HEK293 (cell line): ENCODE results near the gene DAPK2.

Experiments
- CTCF ChIP-seq: fragments of 450-650 bp; formaldehyde crosslinking; IDR thresholded peaks from 2 replicates; pipeline ENCODE4 v1.5.1; 2016; ENCODE audit warnings: missing biosample characterization, missing genetic modification characterization
- PATZ1 ChIP-seq: fragments of 450-650 bp; formaldehyde crosslinking; IDR thresholded peaks from 2 replicates; pipeline ENCODE4 v1.5.1; 2016; ENCODE audit warnings: missing biosample characterization, missing genetic modification characterization
- ZNF114 ChIP-seq: fragments of 450-650 bp; formaldehyde crosslinking; IDR thresholded peaks from 2 replicates; pipeline ENCODE4 v1.5.0; 2017; ENCODE audit warnings: missing biosample characterization, missing genetic modification characterization
- ZNF121 ChIP-seq: fragments of 450-650 bp; formaldehyde crosslinking; IDR thresholded peaks from 2 replicates; pipeline ENCODE4 v1.5.1; 2016; ENCODE audit warnings: missing biosample characterization, missing genetic modification characterization
- ZNF629 ChIP-seq: fragments of 450-650 bp; formaldehyde crosslinking; IDR thresholded peaks from 2 replicates; pipeline ENCODE4 v1.5.1; 2017; ENCODE audit warnings: missing biosample characterization, missing genetic modification characterization
- ZNF660 ChIP-seq: fragments of 450-650 bp; IDR thresholded peaks from 2 replicates; pipeline ENCODE4 v1.5.1; 2018; ENCODE audit warnings: missing biosample characterization, mild to moderate bottlenecking, missing genetic modification characterization

- no peak for TF ChIP-seq CTCF (tag by site-specific recombination)
- TF ChIP-seq ZNF121 (tag by site-specific recombination), result no peak
- no peak for TF ChIP-seq PATZ1 (tag by site-specific recombination)
- no peak for TF ChIP-seq ZNF660
- TF ChIP-seq ZNF114 (tag by site-specific recombination), result no peak
- no peak for TF ChIP-seq ZNF629 (tag by site-specific recombination)
Observed at GRCh38 chr15:63876085-63876662, 170.1 kb downstream of the DAPK2 start.
